GM23248 (cell line): ENCODE results near the gene IKZF3. TPM values are rescaled to one million over a fixed set of nuclear protein-coding genes. Genes with fewer than 3 reads are reported as not detected.
"Not testable (repeated sequence)": the region's sequence is repeated elsewhere in the genome, so short reads cannot be mapped to it uniquely, and the experiment has no call there.

Experiments
- DNase-seq: peaks from one replicate; pipeline ENCODE4 v3.0.0-alpha.2; 2015
- H2AFZ ChIP-seq: fragments of 200-600 bp; sonication (generic); 2 replicates; pipeline ENCODE4 v1.6.1; 2016; ENCODE audit warnings: antibody characterized with exemption
- H3F3A ChIP-seq: fragments of 200-600 bp; sonication (generic); 2 replicates; pipeline ENCODE4 v1.6.1; 2016; ENCODE audit warnings: mild to moderate bottlenecking, antibody characterized with exemption, mixed run types; ENCODE audit not compliant: insufficient read depth
- H3K27ac ChIP-seq: fragments of 200-600 bp; sonication (generic); 2 replicates; pipeline ENCODE4 v1.5.1; 2016; ENCODE audit warnings: mild to moderate bottlenecking
- H3K27me3 ChIP-seq: fragments of 200-600 bp; sonication (generic); replicated peaks from 2 replicates; pipeline ENCODE4 v1.6.1; 2016; ENCODE audit warnings: mild to moderate bottlenecking; ENCODE audit not compliant: insufficient read depth
- H3K36me3 ChIP-seq: fragments of 200-600 bp; sonication (generic); 2 replicates; pipeline ENCODE4 v1.6.1; 2016; ENCODE audit warnings: low read depth, mild to moderate bottlenecking
- H3K4me1 ChIP-seq: fragments of 200-600 bp; sonication (generic); 2 replicates; pipeline ENCODE4 v1.6.1; 2016; ENCODE audit warnings: mild to moderate bottlenecking; ENCODE audit not compliant: insufficient read depth
- H3K4me2 ChIP-seq: fragments of 200-600 bp; sonication (generic); one replicate; pipeline ENCODE4 v1.6.1; 2016; ENCODE audit warnings: mild to moderate bottlenecking; ENCODE audit not compliant: unreplicated experiment
- H3K4me3 ChIP-seq: fragments of 200-600 bp; sonication (generic); 2 replicates; pipeline ENCODE4 v1.5.1; 2016; ENCODE audit warnings: mild to moderate bottlenecking
- H3K79me2 ChIP-seq: fragments of 200-600 bp; sonication (generic); 2 replicates; pipeline ENCODE4 v1.6.1; 2016; ENCODE audit warnings: mild to moderate bottlenecking; ENCODE audit not compliant: insufficient read depth
- H3K9ac ChIP-seq: fragments of 200-600 bp; sonication (generic); 2 replicates; pipeline ENCODE4 v1.6.1; 2016; ENCODE audit warnings: mild to moderate bottlenecking
- H3K9me2 ChIP-seq: fragments of 200-600 bp; sonication (generic); 2 replicates; pipeline ENCODE4 v1.6.1; 2016; ENCODE audit warnings: mixed run types, mild to moderate bottlenecking, moderate library complexity; ENCODE audit not compliant: insufficient read depth
- H3K9me3 ChIP-seq: fragments of 200-600 bp; sonication (generic); one replicate; pipeline ENCODE4 v1.6.1; 2017; ENCODE audit warnings: low read depth
- H4K20me1 ChIP-seq: fragments of 200-600 bp; sonication (generic); 2 replicates; pipeline ENCODE4 v1.6.0; 2016; ENCODE audit not compliant: insufficient read depth
- EZH2 ChIP-seq: fragments of 200-600 bp; sonication (generic); IDR thresholded peaks from 2 replicates; pipeline ENCODE4 v1.6.1; 2018; ENCODE audit warnings: antibody characterized with exemption, mild to moderate bottlenecking; ENCODE audit not compliant: insufficient read depth, poor library complexity, severe bottlenecking
- EZH2phosphoT487 ChIP-seq: fragments of 200-600 bp; sonication (generic); IDR thresholded peaks from 2 replicates; pipeline ENCODE4 v1.6.1; 2018; ENCODE audit warnings: antibody characterized with exemption, moderate library complexity, mild to moderate bottlenecking, low read depth; ENCODE audit not compliant: insufficient read depth
- WGBS, 2 experiments: methylation state at CpG; one replicate each; pipeline ENCODE4 v1.1.6; 2015 to 2017; ENCODE audit warnings: low lambda C conversion rate in 2 of 2, low coverage in 1 of 2; ENCODE audit errors: missing lambda C conversion rate in 2 of 2; 5-methylcytosine and 5-hydroxymethylcytosine counted together
- in situ Hi-C: fragments of 300-500 bp; cut with MboI; formaldehyde crosslinking; loops from 2 replicates; pipeline ENCODE4 v1.15.0; 2020
- polyA plus RNA-seq: library from polyadenylated mRNA; unstranded; fragments of >200 nt; fragmentation: Nextera tagmentation; extraction: Ambion mirVana; gene quantifications from 2 replicates; pipeline ENCODE4 v1.2.1, GENCODE V29; 2016
- total RNA-seq: library from RNA; depleted of rRNA; stranded (reverse); fragments of >200 nt; shearing (Covaris generic); gene quantifications from 2 replicates; pipeline ENCODE4 v1.2.3, GENCODE V29; 2014

Gene IKZF3
- total and polyA plus RNA-seq, 2 experiments from 2014 or later, result 0.09 TPM; not detected in 1

DNA sequence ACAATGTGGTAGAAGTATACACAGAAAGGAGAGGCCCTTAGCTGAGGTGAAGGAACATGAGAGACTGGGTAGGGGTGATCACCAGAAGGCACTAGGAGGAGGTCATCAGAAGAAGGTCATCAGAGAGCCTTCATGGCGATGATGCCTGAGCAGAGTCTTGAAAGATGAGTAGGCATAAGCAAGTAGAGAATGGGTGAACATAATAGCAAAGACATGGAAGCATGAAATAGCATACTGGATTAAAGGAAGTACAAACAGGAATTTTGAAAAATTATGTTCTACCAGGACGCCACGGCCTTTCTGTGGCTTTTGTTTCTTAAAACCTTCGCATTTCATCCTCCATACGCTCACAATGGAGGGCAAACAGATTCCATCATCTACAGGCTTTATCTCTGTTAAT, 2.9 kb downstream of the IKZF3 start:
- in situ Hi-C loops, result no loop called here
- H3K4me3 ChIP-seq, result no peak overlapping the region
- no peaks in the 10 kb centered on the region for H4K20me1 ChIP-seq
- no peaks in the 10 kb centered on the region for H3K79me2 ChIP-seq
- H3K27me3 ChIP-seq, result peaks cover 81% of the 10 kb centered on the region
- H3K9me2 ChIP-seq, result no peaks in the 10 kb centered on the region
- H3K36me3 ChIP-seq, result no peaks in the 10 kb centered on the region
- H3K9me3 ChIP-seq, result no peaks in the 10 kb centered on the region
- no peak for TF ChIP-seq EZH2
- no peak for TF ChIP-seq EZH2phosphoT487
- 60 to 61% methylated on average over 5 of the region's 5 CpGs for WGBS, 2 experiments
- H2AFZ ChIP-seq, result no peak overlapping the region
- no peaks in the 10 kb centered on the region for H3K4me1 ChIP-seq
- no peak overlapping the region for H3K9ac ChIP-seq
- H3F3A ChIP-seq, result no peaks in the 10 kb centered on the region
- DNase-seq, result no peak
- no peak overlapping the region for H3K27ac ChIP-seq
- H3K4me2 ChIP-seq, result no peak overlapping the region

DNA sequence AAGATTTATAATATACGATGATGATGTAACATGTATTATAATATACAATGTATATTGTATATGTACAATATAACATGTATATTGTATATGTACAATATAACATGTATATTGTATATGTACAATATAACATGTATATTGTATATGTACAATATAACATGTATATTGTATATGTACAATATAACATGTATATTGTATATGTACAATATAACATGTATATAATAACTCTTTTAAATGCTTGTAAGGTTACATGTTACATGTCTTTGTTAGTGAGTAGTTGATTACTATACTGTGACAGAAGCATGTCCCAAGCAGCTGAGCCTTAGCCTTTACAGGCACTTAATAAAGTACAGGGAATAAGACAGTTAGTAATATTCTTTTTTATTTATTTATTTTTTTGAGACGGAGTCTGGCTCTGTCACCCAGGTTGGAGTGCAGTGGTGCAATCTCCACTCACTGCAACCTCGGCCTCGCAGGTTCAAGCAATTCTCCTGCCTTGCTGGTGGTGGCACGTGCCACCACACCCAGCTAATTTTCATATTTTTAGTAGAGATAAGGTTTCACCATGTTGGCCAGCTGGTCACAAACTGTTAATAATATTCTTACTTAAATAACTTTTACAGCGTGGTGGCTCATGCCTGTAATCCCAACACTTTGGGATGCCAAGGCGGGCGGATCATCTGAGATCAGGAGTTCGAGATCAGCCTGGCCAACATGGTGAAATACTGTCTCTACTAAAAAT, 8.0 kb downstream of the IKZF3 start:
- H3K27me3 ChIP-seq, result peaks cover 66% of the 10 kb centered on the region
- DNase-seq, H3K4me2 ChIP-seq, H2AFZ ChIP-seq, H3K9me3 ChIP-seq, H3K79me2 ChIP-seq, in situ Hi-C loops, H3K9me2 ChIP-seq, H3K9ac ChIP-seq, H3K4me1 ChIP-seq, H3K36me3 ChIP-seq, H3K4me3 ChIP-seq, H4K20me1 ChIP-seq, H3F3A ChIP-seq, H3K27ac ChIP-seq: not testable (repeated sequence)
- 61 to 63% methylated on average over 9 of the region's 9 CpGs for WGBS, 2 experiments

DNA sequence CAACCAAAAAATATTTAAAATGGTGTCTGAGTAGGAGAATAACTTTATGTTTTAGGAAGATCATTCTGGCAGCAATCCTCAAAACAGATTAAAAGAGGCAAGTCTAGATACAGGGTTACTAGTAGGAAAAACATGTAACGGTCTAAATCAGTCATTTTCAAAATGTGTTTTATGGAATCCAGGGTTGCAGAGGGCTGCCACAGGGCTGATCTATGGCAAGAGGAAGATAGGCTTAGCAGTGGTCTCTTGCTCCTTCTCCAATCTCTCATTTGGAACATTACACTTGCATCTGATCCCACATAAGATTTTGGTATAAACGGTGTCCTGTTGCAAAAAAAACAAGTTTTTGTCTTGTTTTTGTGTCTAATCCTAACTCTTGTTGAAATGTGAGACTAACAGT, 9.2 kb downstream of the IKZF3 start:
- Histone ChIP-seq H3K9me3 (no peaks in the 10 kb centered on the region), H3K9me2 (no peaks in the 10 kb centered on the region), H3F3A (no peaks in the 10 kb centered on the region), H3K4me1 (no peaks in the 10 kb centered on the region), H4K20me1 (no peaks in the 10 kb centered on the region), H3K27me3 (peaks cover 54% of the 10 kb centered on the region), H3K9ac (no peak overlapping the region), H3K4me3 (no peak overlapping the region), H3K27ac (no peak overlapping the region), H3K79me2 (no peaks in the 10 kb centered on the region), H2AFZ (no peak overlapping the region), H3K4me2 (no peak overlapping the region), H3K36me3 (no peaks in the 10 kb centered on the region)
- WGBS, 2 experiments, result 37 to 41% methylated on average over 2 of the region's 2 CpGs
- in situ Hi-C loops, result no loop called here
- TF ChIP-seq EZH2phosphoT487, result no peak
- DNase-seq, result no peak

DNA sequence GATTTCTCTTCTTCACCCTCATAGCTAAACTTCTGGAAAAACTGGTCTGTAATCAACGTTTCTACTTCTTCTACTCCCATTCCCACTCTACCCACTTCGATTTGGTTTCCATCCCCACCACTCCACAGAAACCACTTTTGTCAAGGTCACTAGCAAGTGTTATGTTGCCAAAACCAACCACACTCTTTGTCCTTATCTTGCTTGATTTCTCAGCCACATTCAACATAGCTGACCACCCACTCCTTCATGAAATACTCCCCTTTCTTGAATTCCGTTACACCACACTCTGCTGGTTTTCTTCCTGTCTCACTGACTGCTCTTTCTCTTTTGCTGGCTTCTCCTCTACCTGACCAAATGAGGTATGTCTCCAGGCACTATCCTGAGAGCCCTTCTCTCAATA, 11.9 kb downstream of the IKZF3 start:
- H3K9me2 ChIP-seq, result no peaks in the 10 kb centered on the region
- no peak for DNase-seq
- WGBS, 2 experiments, result 23 to 25% methylated on average over 3 of the region's 3 CpGs
- H3K79me2 ChIP-seq, result no peaks in the 10 kb centered on the region
- no peaks in the 10 kb centered on the region for H3K4me1 ChIP-seq
- in situ Hi-C loops, result no loop called here
- H3K9ac ChIP-seq, result no peak overlapping the region
- H3K36me3 ChIP-seq, result no peaks in the 10 kb centered on the region
- TF ChIP-seq EZH2, result no peak
- TF ChIP-seq EZH2phosphoT487, result no peak
- H3K4me3 ChIP-seq, result no peak overlapping the region
- no peaks in the 10 kb centered on the region for H3K9me3 ChIP-seq
- no peak overlapping the region for H2AFZ ChIP-seq
- H3K4me2 ChIP-seq, result no peak overlapping the region
- H3K27me3 ChIP-seq, result peaks cover 59% of the 10 kb centered on the region
- no peak overlapping the region for H3K27ac ChIP-seq
- H3F3A ChIP-seq, result no peaks in the 10 kb centered on the region
- no peaks in the 10 kb centered on the region for H4K20me1 ChIP-seq

DNA sequence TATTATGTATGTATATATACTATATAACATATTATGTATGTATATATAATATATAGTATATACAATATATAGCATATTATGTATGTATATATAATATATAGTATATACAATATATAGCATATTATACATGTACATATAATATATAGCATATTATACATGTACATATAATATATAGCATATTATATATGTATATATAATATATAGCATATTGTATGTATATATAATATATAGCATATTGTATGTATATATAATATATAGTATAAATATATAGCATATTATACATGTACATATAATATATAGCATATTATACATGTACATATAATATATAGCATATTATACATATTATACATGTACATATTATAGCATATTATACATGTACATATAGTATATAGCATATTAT, 13.9 kb downstream of the IKZF3 start:
- H4K20me1 ChIP-seq, H3F3A ChIP-seq, DNase-seq, H3K4me2 ChIP-seq, H3K9me2 ChIP-seq, H3K36me3 ChIP-seq, H2AFZ ChIP-seq, H3K79me2 ChIP-seq, H3K9me3 ChIP-seq, H3K4me1 ChIP-seq, in situ Hi-C loops, H3K9ac ChIP-seq, H3K27ac ChIP-seq, H3K4me3 ChIP-seq: not testable (repeated sequence)
- peaks cover 70% of the 10 kb centered on the region for H3K27me3 ChIP-seq
